Measurements from ENCODE around the gene MRPL28.
"Not testable (repeated sequence)": the region's sequence is repeated elsewhere in the genome, so short reads cannot be mapped to it uniquely, and the experiment has no call there.

The MRPL28 gene

DNA sequence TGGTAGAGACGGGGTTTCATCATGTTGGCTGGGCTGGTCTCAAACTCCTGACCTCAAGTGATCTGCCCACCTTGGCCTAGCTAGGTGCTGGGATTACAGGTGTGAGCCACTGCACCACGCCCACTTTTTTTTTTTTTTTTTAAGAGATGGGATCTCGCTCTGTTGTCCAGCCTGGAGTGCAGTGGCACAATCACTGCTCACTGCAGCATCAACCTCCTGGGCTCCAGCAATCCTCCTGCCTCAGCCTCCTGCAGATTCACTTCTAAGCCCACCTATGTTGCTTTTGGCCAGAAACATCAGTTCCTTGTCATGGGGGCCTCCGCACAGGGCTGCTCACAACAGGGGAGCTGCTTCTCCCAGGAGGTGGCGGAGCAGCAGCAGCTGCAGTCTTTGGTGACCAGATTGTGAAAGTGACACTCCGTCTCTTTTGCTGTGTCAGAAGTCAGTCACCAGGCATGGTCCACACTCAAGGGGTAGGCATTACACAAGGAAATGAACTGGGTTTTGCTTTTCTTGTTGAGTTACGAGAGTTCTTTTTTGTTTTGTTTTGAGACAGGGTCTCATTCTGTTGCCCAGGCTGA lies 22.2 kb upstream of the MRPL28 start:
- no peaks in the 10 kb centered on the region for H3K36me3 ChIP-seq
- no peak overlapping the region for H3K9ac ChIP-seq
- no peaks in the 10 kb centered on the region for H4K20me1 ChIP-seq
- no peak overlapping the region for H3K27ac ChIP-seq
- no peaks in the 10 kb centered on the region for H3K9me3 ChIP-seq
- peaks cover 19% of the 10 kb centered on the region for H3K4me1 ChIP-seq
- no peak overlapping the region for H3K4me2 ChIP-seq
- no peak for TF ChIP-seq Cebpa-rat (IDR thresholded peaks at IDR 0.05)
- no peak overlapping the region for H3K4me3 ChIP-seq
- H3K27me3 ChIP-seq = no peaks in the 10 kb centered on the region

GRCh38 chr16:391885-392335 lies 21.6 kb upstream of the MRPL28 start:
- no peak overlapping the region for H3K4me3 ChIP-seq
- H3K9ac ChIP-seq = no peak overlapping the region
- no peak for TF ChIP-seq Cebpa-rat (IDR thresholded peaks at IDR 0.05)
- peaks cover 19% of the 10 kb centered on the region for H3K4me1 ChIP-seq
- H3K27ac ChIP-seq = no peak overlapping the region
- H3K9me3 ChIP-seq = no peaks in the 10 kb centered on the region
- no peaks in the 10 kb centered on the region for H3K27me3 ChIP-seq
- no peaks in the 10 kb centered on the region for H3K36me3 ChIP-seq
- H4K20me1 ChIP-seq = no peaks in the 10 kb centered on the region
- H3K4me2 ChIP-seq = no peak overlapping the region

DNA sequence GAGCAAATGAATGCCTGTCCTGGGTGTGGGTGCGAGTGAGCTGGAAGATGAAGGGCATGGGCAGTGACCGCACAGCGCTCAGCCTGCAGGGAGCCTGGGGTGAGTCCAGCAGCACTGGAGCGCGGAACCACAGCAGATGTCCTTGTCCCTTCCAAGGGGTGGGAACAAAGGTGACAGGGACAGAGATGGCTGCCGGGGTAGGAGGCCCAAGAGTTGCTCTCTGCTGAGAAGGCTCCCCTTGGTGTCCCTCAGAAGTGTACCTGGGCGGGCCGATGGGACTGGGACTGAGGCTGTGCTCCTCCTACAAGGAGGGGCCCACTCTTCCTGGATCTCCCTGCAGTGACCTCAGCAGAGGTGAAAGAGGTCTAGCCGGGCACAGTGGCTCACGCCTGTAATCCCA lies 19.0 kb upstream of the MRPL28 start:
- H3K27ac ChIP-seq = no peak overlapping the region
- no peak overlapping the region for H3K4me3 ChIP-seq
- H3K36me3 ChIP-seq = no peaks in the 10 kb centered on the region
- no peaks in the 10 kb centered on the region for H3K9me3 ChIP-seq
- H3K4me1 ChIP-seq = peaks cover 19% of the 10 kb centered on the region
- H4K20me1 ChIP-seq = no peaks in the 10 kb centered on the region
- H3K9ac ChIP-seq = no peak overlapping the region
- H3K27me3 ChIP-seq = no peaks in the 10 kb centered on the region
- no peak for TF ChIP-seq Cebpa-rat (IDR thresholded peaks at IDR 0.05)
- H3K4me2 ChIP-seq = no peak overlapping the region

DNA sequence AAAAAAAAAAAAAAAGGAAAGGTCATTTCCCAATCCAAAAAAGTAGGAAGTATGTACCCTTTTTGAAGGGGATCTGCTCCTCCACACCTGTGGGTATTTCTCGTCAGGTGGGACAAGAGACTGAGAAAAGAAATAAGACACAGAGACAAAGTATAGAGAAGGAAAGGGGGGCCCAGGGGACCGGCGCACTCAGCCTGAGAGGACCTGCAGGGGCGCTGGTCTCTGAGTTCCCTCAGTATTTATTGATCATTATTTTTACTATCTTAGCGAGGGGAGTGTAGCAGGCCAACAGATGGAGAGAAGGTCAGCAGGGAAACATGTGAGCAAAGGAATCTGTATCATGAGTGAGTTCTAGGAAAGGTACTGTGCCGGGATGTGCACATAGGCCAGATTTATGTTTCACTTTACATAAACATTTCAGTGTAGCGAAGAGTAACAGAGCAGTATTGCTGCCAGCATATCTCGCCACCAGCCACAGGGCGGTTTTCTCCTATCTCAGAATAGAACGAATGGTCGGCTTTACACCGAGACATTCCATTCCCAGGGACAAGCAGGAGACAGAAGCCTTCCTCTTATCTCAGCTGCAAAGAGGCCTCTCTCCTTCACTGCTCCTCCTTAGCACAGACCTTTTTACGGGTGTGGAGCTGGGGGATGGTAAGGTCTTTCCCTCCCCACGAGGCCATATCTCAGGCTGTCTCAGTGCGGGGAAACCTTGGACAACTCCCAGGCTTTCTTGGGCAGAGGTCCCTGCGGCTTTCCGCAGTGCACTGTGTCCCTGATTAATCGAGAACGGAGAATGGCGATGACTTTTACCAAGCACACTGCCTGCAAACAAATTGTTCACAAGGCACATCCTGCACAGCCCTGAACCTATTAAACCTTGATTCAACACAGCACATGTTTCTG lies 17.7 kb upstream of the MRPL28 start:
- not testable (repeated sequence) for H3K4me2 ChIP-seq, H3K9me3 ChIP-seq, H3K27me3 ChIP-seq, H3K4me3 ChIP-seq, H3K9ac ChIP-seq, H3K36me3 ChIP-seq, H4K20me1 ChIP-seq, H3K27ac ChIP-seq
- H3K4me1 ChIP-seq = peaks cover 32% of the 10 kb centered on the region

DNA sequence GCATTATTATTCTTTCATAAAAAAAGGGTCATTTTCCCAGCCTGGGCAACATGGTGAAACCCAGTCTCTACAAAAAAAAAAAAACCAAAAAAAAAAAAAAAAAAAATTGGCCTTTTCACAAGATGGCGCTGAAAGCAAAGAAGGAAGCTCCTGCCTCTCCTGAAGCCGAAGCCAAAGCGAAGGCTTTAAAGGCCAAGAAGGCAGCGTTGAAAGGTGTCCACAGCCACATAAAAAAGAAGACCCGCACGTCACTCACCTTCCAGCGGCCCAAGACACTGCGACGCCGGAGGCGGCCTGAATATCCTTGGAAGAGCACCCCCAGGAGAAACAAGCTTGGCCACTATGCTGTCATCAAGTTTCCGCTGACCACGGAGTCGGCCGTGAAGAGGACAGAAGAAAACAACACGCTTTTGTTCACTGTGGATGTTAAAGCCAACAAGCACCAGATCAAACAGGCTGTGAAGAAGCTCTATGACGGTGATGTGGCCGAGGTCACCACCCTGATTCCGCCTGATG lies 16.4 kb upstream of the MRPL28 start:
- Histone ChIP-seq H3K4me1 (peaks cover 37% of the 10 kb centered on the region), H3K36me3 (no peaks in the 10 kb centered on the region), H4K20me1 (no peaks in the 10 kb centered on the region), H3K9me3 (no peaks in the 10 kb centered on the region), H3K4me2 (peak overlapping the region; percentile 37; the same call in 1 of the 2 replicates), H3K4me3 (no peak overlapping the region), H3K27me3 (no peaks in the 10 kb centered on the region; the same call in 1 of the 2 replicates), H3K9ac (no peak overlapping the region), H3K27ac (no peak overlapping the region)
- TF ChIP-seq Cebpa-rat (IDR thresholded peaks at IDR 0.05) = no peak

GRCh38 chr16:383326-384051 lies 13.2 kb upstream of the MRPL28 start:
- Histone ChIP-seq H3K4me3 (peak overlapping the region; percentile 89), H3K27ac (0 out of 2 replicates have a peak overlapping the region, but pooled peaks have one; percentile 21), H3K36me3 (no peaks in the 10 kb centered on the region), H4K20me1 (peaks cover 28% of the 10 kb centered on the region), H3K27me3 (no peaks in the 10 kb centered on the region; the same call in 1 of the 2 replicates), H3K9me3 (no peaks in the 10 kb centered on the region), H3K9ac (peak overlapping the region; percentile 85; the same call in 1 of the 2 replicates), H3K4me2 (peak overlapping the region; percentile 100), H3K4me1 (peaks cover 56% of the 10 kb centered on the region)
- TF ChIP-seq Cebpa-rat (IDR thresholded peaks at IDR 0.05) = no peak

DNA sequence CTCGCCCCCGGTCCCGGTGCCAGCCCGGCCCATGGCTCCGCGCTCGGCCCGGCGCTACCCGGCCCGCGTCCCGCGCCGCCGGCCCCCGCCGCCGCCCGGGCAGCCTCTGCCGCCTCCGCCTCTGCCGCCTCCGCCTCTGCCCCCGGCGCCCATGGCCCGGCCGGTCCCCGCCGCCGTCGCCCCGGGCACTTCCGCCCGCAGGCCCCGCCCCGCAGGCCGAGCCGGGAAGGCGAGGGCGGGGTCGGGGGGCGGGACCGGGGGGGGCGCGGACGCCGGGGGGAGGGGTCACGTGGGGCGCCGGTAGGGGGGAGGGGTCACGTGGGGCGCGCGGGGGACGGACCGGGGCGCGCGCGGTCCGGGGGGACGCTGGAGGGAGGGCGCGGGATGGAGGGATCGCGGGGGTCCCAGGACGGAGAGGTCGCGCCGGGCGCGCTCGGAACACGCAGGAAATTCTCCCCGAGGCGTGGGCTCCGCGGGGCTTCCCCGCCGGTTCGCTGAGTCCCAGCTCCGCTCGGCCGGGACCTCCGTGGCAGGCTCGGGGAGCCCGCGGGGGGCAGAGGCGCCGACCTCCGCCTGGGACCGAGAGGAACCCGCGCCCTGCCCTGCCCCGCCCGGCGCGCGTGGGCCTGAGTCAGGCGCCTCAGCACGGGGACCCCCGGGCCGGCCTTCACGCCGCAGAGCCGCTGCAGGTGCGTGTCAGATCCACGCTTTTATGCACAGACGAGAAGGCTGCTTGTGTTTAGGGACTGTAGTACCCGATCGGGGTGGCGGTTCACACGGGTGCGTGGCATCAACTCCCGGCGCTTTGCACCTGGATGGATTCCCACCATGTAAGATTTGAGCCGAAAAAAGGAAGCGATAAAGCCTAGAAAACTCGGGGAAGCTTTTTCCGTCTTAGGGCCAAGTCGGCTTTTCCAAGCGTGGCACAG lies 11.7 kb upstream of the MRPL28 start, which contains the start of gene PGAP6:
PGAP6 (minus strand) TSS at position 190 of the 929 bp plus-strand sequence; CDS start at position 33, 157 bp downstream.
- H3K4me1 ChIP-seq = peaks cover 56% of the 10 kb centered on the region
- peak within 1 kb of the TSS; percentile 100 for H3K4me2 ChIP-seq
- no peaks in the 10 kb centered on the region; the same call in 1 of the 2 replicates for H3K27me3 ChIP-seq
- peak within 1 kb of the TSS; percentile 85 for H3K9ac ChIP-seq
- H3K27ac ChIP-seq = peak within 1 kb of the TSS; percentile 89
- no peak for TF ChIP-seq Cebpa-rat (IDR thresholded peaks at IDR 0.05)
- no peaks in the 10 kb centered on the region for H3K9me3 ChIP-seq
- H3K36me3 ChIP-seq = peaks cover 8% of the 10 kb centered on the region
- H3K4me3 ChIP-seq = peak within 1 kb of the TSS; percentile 89
- H4K20me1 ChIP-seq = peaks cover 29% of the 10 kb centered on the region

DNA sequence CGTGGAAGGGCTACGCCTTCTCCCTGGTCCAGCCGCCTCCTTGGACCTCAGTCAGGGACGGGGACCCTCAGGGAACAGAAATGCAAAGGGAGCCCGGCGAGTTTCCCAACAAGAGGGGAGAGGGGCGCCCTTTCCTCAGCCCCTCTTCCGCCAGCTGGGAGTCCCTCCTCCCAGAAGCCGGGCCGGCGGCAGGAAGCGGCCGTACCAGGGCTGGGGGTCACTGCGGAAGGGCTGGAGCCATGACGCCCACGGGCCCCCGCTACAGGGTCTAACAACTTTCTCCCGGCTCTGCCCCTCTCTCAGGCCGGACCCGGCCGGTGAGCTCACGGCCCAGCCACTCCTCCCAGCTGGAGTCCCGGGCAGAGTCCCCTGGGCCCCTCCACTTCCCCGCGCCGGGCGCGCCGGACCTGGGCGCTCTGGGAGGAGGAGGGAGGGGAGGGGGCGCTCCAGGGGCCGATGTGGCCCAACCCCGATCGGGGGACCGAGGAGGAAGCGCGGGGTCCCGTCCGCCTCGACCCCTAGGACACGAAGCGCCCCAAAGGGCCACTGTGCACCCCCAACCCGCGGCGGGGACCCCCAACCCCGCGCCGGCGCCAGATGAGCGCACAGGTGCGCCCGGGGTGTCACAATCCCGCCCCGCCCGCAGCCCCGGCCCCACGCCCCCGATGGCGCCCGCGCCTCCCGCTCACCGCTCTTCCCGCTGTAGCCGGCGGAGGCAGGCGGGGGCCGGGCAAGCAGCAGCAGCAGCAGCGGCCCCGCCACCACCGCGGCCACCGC lies 10.9 kb upstream of the MRPL28 start:
- peak overlapping the region; percentile 100 for H3K4me2 ChIP-seq
- peaks cover 50% of the 10 kb centered on the region for H3K4me1 ChIP-seq
- no peaks in the 10 kb centered on the region for H3K9me3 ChIP-seq
- no peaks in the 10 kb centered on the region; the same call in 1 of the 2 replicates for H3K27me3 ChIP-seq
- peaks cover 17% of the 10 kb centered on the region for H3K36me3 ChIP-seq
- no peak for TF ChIP-seq Cebpa-rat (IDR thresholded peaks at IDR 0.05)
- peak overlapping the region; percentile 85 for H3K9ac ChIP-seq
- H3K4me3 ChIP-seq = peak overlapping the region; percentile 89
- H3K27ac ChIP-seq = peak overlapping the region; percentile 78
- H4K20me1 ChIP-seq = peaks cover 34% of the 10 kb centered on the region

Data from BLaER1 (cell line).